NCI-H446 (cell line): ENCODE results near the gene C1orf50.

Experiments
- DNase-seq, 2 experiments: peaks; one replicate each; lab custom pipeline; 2025; lab: John Stamatoyannopoulos, UW

Gene C1orf50

GRCh38 chr1:42759114-42759513 is 7.9 kb upstream of the C1orf50 start:
- no peak for DNase-seq

- DNase-seq, result no peak
Observed at GRCh38 chr1:42761567-42761966, 5.5 kb upstream of the C1orf50 start.

- no peak for DNase-seq
Observed at GRCh38 chr1:42762269-42762668, 4.8 kb upstream of the C1orf50 start.

- no peak for DNase-seq
Observed at GRCh38 chr1:42765269-42765668, 1.8 kb upstream of the C1orf50 start.

GRCh38 chr1:42765832-42766740 is 963 bp upstream of the C1orf50 start:
- DNase-seq, result peak; percentile 13 to 52

- no peak for DNase-seq
Observed at GRCh38 chr1:42767510-42768000, 506 bp downstream of the C1orf50 start.

GRCh38 chr1:42768172-42768571 is 1.1 kb downstream of the C1orf50 start:
- no peak for DNase-seq

GRCh38 chr1:42769811-42770210 is 2.8 kb downstream of the C1orf50 start:
- DNase-seq, result no peak

GRCh38 chr1:42773420-42773819 is 6.4 kb downstream of the C1orf50 start:
- no peak for DNase-seq

- no peak for DNase-seq
Observed at GRCh38 chr1:42774928-42775526, 8.0 kb downstream of the C1orf50 start.

- no peak for DNase-seq
Observed at GRCh38 chr1:42776502-42776901, 9.5 kb downstream of the C1orf50 start.

GRCh38 chr1:42777852-42778251 is 10.8 kb downstream of the C1orf50 start:
- peak; percentile 25 to 49 for DNase-seq

- DNase-seq, result no peak
Observed at GRCh38 chr1:42779725-42780124, 12.7 kb downstream of the C1orf50 start.

GRCh38 chr1:42780176-42780575 is 13.1 kb downstream of the C1orf50 start:
- DNase-seq, result no peak

- DNase-seq, result no peak
Observed at GRCh38 chr1:42783092-42783491, 16.0 kb downstream of the C1orf50 start.

- no peak for DNase-seq
Observed at GRCh38 chr1:42784547-42784945, 17.5 kb downstream of the C1orf50 start.

GRCh38 chr1:42784946-42785693 is 18.1 kb downstream of the C1orf50 start, which contains the start of gene TMEM269:
Gene TMEM269 (plus strand): TSS chr1:42784991. CDS start chr1:42789894, 4,903 bp downstream.
- no peak for DNase-seq

GRCh38 chr1:42786097-42786496 is 19.0 kb downstream of the C1orf50 start:
- no peak for DNase-seq

GRCh38 chr1:42788021-42788420 is 21.0 kb downstream of the C1orf50 start:
- no peak for DNase-seq

GRCh38 chr1:42793824-42794223 is 26.8 kb downstream of the C1orf50 start:
- DNase-seq, result no peak

GRCh38 chr1:42797414-42797813 is 30.4 kb downstream of the C1orf50 start:
- DNase-seq, result no peak

GRCh38 chr1:42797979-42798378 is 30.9 kb downstream of the C1orf50 start:
- no peak for DNase-seq
